HFF-Myc (cell line): Measurements from ENCODE around the gene ZNF316.
A peak's percentile ranks its signal among the peaks of the same experiment; 100 is the strongest.
"Not testable (repeated sequence)": the region's sequence is repeated elsewhere in the genome, so short reads cannot be mapped to it uniquely, and the experiment has no call there.

ENCODE experiments used
- DNase-seq: peaks from one replicate; pipeline ENCODE4 v3.0.0-alpha.2; 2011; ENCODE audit warnings: low read depth; ENCODE audit errors: extremely low read depth
- H3K4me3 ChIP-seq: replicated peaks from 2 replicates; pipeline ENCODE4 v1.5.1; 2011; ENCODE audit warnings: low read depth, mild to moderate bottlenecking, control low read depth, low read length
- CTCF ChIP-seq: IDR thresholded peaks from 2 replicates; pipeline ENCODE4 v1.5.1; 2012; ENCODE audit warnings: mild to moderate bottlenecking, low read depth, low read length, control low read depth; ENCODE audit errors: missing control alignments

Gene ZNF316

GRCh38 chr7:6631605-6632004, 5.5 kb upstream of the ZNF316 start:
- no peak overlapping the region for H3K4me3 ChIP-seq
- DNase-seq, result no peak
- TF ChIP-seq CTCF, result no peak

GRCh38 chr7:6634021-6634420, 3.1 kb upstream of the ZNF316 start:
- no peak for TF ChIP-seq CTCF
- H3K4me3 ChIP-seq, result no peak overlapping the region
- DNase-seq, result no peak

GRCh38 chr7:6634971-6635370, 2.1 kb upstream of the ZNF316 start:
- not testable (repeated sequence) for H3K4me3 ChIP-seq

GRCh38 chr7:6637544-6638229, 569 bp downstream of the ZNF316 start:
- H3K4me3 ChIP-seq, result peak overlapping the region; percentile 56
- TF ChIP-seq CTCF, result peak; percentile 18
- no peak for DNase-seq

More at GRCh38 chr7:6634971-6635370, 2.1 kb upstream of the ZNF316 start:
- DNase-seq, result not testable (repeated sequence)

GRCh38 chr7:6639032-6639431, 1.9 kb downstream of the ZNF316 start:
- no peak for TF ChIP-seq CTCF
- no peak for DNase-seq
- H3K4me3 ChIP-seq, result no peak overlapping the region

- H3K4me3 ChIP-seq, result no peak overlapping the region
- no peak for TF ChIP-seq CTCF
- DNase-seq, result no peak
These were observed 2.5 kb downstream of the ZNF316 start for GRCh38 chr7:6639627-6640026.

- H3K4me3 ChIP-seq, result no peak overlapping the region
- peak; percentile 61 for DNase-seq
- TF ChIP-seq CTCF, result no peak
These were observed 3.2 kb downstream of the ZNF316 start for GRCh38 chr7:6640246-6640721.
